ENCODE measurements around the gene INF2.

The INF2 gene

GRCh38 chr14:104753528-104754212 lies 64.3 kb downstream of the INF2 start:
- no peak for DNase-seq (ENCODE audit: low read depth in 2 of 2)
- no peak for TF ChIP-seq CTCF (IDR thresholded peaks at IDR 0.05; ENCODE audit: low read depth, low read length)

GRCh38 chr14:104754213-104754851 lies 64.9 kb downstream of the INF2 start:
- no peak for TF ChIP-seq CTCF (IDR thresholded peaks at IDR 0.05; ENCODE audit: low read depth, low read length)
- peak overlapping the region; percentile 98 to 99 for H3K4me3 ChIP-seq (replicated peaks in 1 of 2; ENCODE audit: low read depth in 2 of 2, low read length in 2 of 2)
- no peak for DNase-seq (ENCODE audit: low read depth in 2 of 2)

More at GRCh38 chr14:104753528-104754212, 64.3 kb downstream of the INF2 start:
- peak overlapping the region; percentile 98 to 99 for H3K4me3 ChIP-seq (replicated peaks in 1 of 2; ENCODE audit: low read depth in 2 of 2, low read length in 2 of 2)

GRCh38 chr14:104755621-104756020 lies 66.2 kb downstream of the INF2 start:
- H3K4me3 ChIP-seq (replicated peaks in 1 of 2; ENCODE audit: low read depth in 2 of 2, low read length in 2 of 2): no peak overlapping the region
- no peak for TF ChIP-seq CTCF (IDR thresholded peaks at IDR 0.05; ENCODE audit: low read depth, low read length)
- DNase-seq (ENCODE audit: low read depth in 2 of 2): no peak

- DNase-seq (ENCODE audit: low read depth in 2 of 2): no peak
These were observed 67.2 kb downstream of the INF2 start for GRCh38 chr14:104756477-104757237.

GRCh38 chr14:104757238-104757585 lies 67.8 kb downstream of the INF2 start:
- DNase-seq (ENCODE audit: low read depth in 2 of 2): no peak
- TF ChIP-seq CTCF (IDR thresholded peaks at IDR 0.05; ENCODE audit: low read depth, low read length): no peak
- no peak overlapping the region for H3K4me3 ChIP-seq (replicated peaks in 1 of 2; ENCODE audit: low read depth in 2 of 2, low read length in 2 of 2)

More at GRCh38 chr14:104756477-104757237, 67.2 kb downstream of the INF2 start:
- no peak for TF ChIP-seq CTCF (IDR thresholded peaks at IDR 0.05; ENCODE audit: low read depth, low read length)
- no peak overlapping the region for H3K4me3 ChIP-seq (replicated peaks in 1 of 2; ENCODE audit: low read depth in 2 of 2, low read length in 2 of 2)

- TF ChIP-seq CTCF (IDR thresholded peaks at IDR 0.05; ENCODE audit: low read depth, low read length): no peak
- no peak overlapping the region for H3K4me3 ChIP-seq (replicated peaks in 1 of 2; ENCODE audit: low read depth in 2 of 2, low read length in 2 of 2)
- DNase-seq (ENCODE audit: low read depth in 2 of 2): no peak
These were observed 68.4 kb downstream of the INF2 start for GRCh38 chr14:104757681-104758392.

All from cardiac fibroblast (primary cell).